ENCODE measurements around the gene CCDC197.

DNA sequence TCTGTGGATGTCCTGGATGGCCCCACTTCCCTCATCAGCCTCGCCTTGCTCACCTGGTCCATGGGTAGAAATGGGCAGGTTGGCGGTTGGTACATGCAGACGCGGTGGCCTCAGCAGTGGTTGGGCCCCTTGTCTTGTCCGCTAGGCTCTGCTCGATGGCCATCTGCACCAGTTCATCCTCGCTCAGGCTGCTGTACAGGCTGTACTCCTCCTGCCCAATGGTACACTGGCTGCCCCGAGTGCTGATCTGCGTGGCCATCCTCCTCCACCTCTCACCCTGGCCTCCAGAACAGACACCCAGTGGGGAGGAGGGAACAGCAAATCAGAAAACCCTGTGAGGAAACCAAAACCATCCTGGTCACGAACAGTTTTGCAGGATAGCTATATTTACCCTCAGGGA is 32.8 kb upstream of the CCDC197 start:
- TF ChIP-seq EZH2 (IDR thresholded peaks at IDR 0.05; ENCODE audit: borderline replicate concordance, insufficient read depth, low read depth, low read length, poor library complexity, severe bottlenecking) = no peak
- TF ChIP-seq, protein P1, sequence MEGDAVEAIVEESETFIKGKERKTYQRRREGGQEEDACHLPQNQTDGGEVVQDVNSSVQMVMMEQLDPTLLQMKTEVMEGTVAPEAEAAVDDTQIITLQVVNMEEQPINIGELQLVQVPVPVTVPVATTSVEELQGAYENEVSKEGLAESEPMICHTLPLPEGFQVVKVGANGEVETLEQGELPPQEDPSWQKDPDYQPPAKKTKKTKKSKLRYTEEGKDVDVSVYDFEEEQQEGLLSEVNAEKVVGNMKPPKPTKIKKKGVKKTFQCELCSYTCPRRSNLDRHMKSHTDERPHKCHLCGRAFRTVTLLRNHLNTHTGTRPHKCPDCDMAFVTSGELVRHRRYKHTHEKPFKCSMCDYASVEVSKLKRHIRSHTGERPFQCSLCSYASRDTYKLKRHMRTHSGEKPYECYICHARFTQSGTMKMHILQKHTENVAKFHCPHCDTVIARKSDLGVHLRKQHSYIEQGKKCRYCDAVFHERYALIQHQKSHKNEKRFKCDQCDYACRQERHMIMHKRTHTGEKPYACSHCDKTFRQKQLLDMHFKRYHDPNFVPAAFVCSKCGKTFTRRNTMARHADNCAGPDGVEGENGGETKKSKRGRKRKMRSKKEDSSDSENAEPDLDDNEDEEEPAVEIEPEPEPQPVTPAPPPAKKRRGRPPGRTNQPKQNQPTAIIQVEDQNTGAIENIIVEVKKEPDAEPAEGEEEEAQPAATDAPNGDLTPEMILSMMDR (IDR thresholded peaks at IDR 0.05) = no peak

Data from B cell (primary cell).